ENCODE results near the gene PPP6R1. TPM values are rescaled to one million over a fixed set of nuclear protein-coding genes. Genes with fewer than 3 reads are reported as not detected.

The PPP6R1 gene
- total RNA-seq, 1 donor from 2014 or later: 220 TPM

DNA sequence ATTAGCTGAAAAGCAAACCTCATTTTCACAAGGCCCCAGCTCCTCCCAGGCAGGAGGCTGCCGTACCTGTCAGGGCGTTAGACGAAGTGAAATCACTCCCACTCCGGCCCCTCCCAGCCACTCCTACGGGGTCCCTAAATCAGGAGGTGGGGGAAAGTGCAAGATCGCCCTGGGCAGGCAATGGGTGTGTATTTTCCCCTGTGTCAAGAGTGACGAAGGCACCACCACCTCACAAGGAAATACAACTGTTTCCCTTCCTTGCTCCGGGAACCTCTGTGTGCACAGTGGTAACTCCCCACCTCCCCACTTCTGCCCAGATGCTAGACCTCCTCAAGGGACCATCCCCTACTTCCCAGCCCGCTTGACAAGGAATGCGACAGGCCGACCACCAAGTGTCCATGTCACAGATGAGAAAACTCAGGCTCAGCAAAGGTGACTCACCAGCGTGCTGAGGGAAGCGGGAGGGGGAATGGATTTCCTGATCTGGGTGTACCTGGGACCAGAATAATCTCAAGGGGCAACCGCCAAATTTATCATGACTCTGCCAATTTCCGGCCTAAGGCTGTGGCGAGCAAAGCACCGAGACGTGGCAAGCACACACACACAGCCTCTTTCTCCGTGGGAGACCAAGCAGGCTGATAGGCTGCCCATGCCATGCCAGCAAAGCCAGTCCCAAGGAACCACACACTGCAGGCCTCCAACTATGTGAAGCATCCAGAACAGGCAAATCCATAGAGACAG lies 7.3 kb downstream of the PPP6R1 start:
- CTCF ChIA-PET: interaction anchor here (0.6 to 1.7 kb wide), 5 partner anchors 50 to 133 kb away, joined by 3 to 6 read pairs (median 4); partner anchors contain the start of genes KMT5C and TMEM238
- Mint-ChIP-seq H3K27ac (peak overlapping the region; percentile 100), H3K4me1 (peaks cover 91% of the 10 kb centered on the region), H3K9me3 (no peaks in the 10 kb centered on the region), H3K36me3 (ENCODE audit: low read depth) (peaks cover 29% of the 10 kb centered on the region), H3K4me3 (peak overlapping the region; percentile 83), H3K27me3 (no peaks in the 10 kb centered on the region)
- TF ChIP-seq, protein P1, sequence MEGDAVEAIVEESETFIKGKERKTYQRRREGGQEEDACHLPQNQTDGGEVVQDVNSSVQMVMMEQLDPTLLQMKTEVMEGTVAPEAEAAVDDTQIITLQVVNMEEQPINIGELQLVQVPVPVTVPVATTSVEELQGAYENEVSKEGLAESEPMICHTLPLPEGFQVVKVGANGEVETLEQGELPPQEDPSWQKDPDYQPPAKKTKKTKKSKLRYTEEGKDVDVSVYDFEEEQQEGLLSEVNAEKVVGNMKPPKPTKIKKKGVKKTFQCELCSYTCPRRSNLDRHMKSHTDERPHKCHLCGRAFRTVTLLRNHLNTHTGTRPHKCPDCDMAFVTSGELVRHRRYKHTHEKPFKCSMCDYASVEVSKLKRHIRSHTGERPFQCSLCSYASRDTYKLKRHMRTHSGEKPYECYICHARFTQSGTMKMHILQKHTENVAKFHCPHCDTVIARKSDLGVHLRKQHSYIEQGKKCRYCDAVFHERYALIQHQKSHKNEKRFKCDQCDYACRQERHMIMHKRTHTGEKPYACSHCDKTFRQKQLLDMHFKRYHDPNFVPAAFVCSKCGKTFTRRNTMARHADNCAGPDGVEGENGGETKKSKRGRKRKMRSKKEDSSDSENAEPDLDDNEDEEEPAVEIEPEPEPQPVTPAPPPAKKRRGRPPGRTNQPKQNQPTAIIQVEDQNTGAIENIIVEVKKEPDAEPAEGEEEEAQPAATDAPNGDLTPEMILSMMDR (IDR thresholded peaks at IDR 0.05): no peak
- intact Hi-C loops (cut with micrococcal nuclease): loop anchor here (5.0 to 10.0 kb wide), 3 partner anchors 34 to 391 kb away; partner anchors contain the start of genes ZNF524, ZNF580, ZNF581 and ZNF865
- POLR2A ChIA-PET: interaction anchor here (0.7 to 12.3 kb wide), 6 partner anchors 8 to 396 kb away, joined by 3 to 277 read pairs (median 4); partner anchors contain the start of genes BRSK1, CCDC106, HSPBP1 and PPP6R1
- peak; percentile 39 for DNase-seq
- peak; percentile 18 for ATAC-seq (ENCODE audit: low read depth)

DNA sequence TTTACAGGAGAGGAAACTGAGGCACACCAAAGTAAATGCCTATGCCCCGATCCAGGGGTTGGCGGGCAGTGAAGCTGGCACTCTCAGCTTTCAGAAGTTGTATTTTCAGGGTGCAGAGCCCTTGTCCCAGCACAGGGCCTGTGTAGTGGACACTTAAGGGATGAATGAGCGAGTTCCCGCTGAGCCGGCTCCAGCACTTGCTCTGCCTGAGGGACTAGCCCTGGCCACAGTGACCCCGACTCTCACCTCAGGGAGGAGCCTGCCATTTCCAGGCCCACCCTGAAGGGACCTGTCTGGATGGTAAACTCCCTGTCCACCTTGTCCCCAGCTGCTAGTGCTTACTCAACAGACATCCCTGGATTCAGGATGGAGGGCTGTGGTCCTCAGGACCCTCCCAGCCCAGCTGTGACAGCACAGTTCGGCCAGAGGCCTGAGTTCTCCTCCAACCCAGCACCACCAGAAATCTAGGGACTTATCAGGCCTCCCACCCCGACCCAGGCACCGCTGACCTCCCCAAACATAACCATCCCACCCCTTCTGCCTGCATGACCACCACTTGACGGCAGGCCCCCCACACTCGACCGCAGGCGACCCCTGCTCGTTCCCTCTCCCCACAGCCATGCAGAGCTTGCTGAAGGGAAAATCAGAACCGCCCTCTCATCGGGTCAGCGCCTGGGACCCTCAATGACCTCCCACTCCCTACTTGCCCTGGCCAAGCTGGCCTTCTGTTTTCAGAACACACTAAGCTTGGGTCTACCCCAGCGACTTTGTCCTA lies 8.4 kb downstream of the PPP6R1 start:
- intact Hi-C loops (cut with micrococcal nuclease): loop anchor here (5.0 to 10.0 kb wide), 3 partner anchors 33 to 392 kb away; partner anchors contain the start of genes ZNF524, ZNF580, ZNF581 and ZNF865
- ChIA-PET POLR2A (interaction anchor here (1.0 to 12.3 kb wide), 5 partner anchors 9 to 38 kb away, joined by 3 to 277 read pairs (median 5); partner anchors contain the start of genes BRSK1, HSPBP1 and PPP6R1), CTCF (interaction anchor here (1.1 to 1.7 kb wide), 3 partner anchors 51 to 134 kb away, joined by 3 to 6 read pairs (median 4); partner anchors contain the start of genes KMT5C and TMEM238)

DNA sequence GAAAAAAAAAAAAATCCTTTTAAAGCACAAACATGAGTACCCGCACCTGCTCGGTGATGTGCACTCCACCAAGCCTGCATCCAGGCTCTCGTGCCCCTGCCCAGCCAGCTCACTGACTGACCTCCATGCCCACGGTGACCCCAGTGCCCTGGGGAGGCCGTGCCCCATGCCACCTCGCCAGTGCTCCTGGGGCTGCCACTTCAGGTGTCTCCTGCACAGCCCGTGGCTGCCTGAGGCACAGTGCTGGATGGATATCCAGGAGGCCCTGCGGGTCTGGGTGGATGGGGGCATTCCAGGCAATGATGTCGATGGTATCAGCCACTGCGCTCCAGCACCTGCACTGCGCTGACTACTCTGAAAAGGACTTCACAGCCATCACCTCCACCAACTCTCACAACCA lies 9.0 kb downstream of the PPP6R1 start:
- ATAC-seq (ENCODE audit: low read depth): no peak
- no peaks in the 10 kb centered on the region for H3K27me3 Mint-ChIP-seq

More for the DNA sequence above, 8.4 kb downstream of the PPP6R1 start:
- DNase-seq: no peak
- no peaks in the 10 kb centered on the region for H3K9me3 Mint-ChIP-seq
- peaks cover 80% of the 10 kb centered on the region for H3K4me1 Mint-ChIP-seq
- TF ChIP-seq, protein P1 (IDR thresholded peaks at IDR 0.05): no peak
- peak overlapping the region; percentile 100 for H3K27ac Mint-ChIP-seq
- ATAC-seq (ENCODE audit: low read depth): no peak
- no peaks in the 10 kb centered on the region for H3K27me3 Mint-ChIP-seq
- peaks cover 32% of the 10 kb centered on the region for H3K36me3 Mint-ChIP-seq (ENCODE audit: low read depth)
- H3K4me3 Mint-ChIP-seq: peak overlapping the region; percentile 83

DNA sequence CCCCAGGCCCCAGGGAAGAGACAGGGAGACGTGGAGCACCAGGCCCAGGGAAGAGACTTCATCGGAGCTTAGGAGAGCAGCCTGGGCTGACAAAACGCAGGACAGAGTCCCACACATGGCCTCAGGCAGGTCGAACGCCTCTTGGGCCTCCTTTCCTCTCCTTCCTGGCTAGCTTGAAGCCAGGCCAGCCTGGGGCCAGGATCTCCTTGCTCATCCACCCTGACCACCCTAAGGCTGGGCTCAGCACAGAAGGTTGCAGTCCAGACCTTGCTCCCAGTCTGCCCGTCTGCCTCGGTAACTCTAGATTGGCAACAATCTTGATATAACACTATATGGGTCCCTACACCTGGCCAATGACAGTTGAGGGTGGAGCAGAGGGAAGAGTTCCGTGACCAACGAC lies 10.1 kb downstream of the PPP6R1 start:
- Mint-ChIP-seq H3K4me1 (peaks cover 66% of the 10 kb centered on the region), H3K36me3 (ENCODE audit: low read depth) (peaks cover 44% of the 10 kb centered on the region), H3K4me3 (peak overlapping the region; percentile 28), H3K9me3 (no peaks in the 10 kb centered on the region), H3K27ac (peak overlapping the region; percentile 50), H3K27me3 (no peaks in the 10 kb centered on the region)
- ChIA-PET CTCF (no interaction called here), POLR2A (interaction anchor here (1.0 kb wide), 1 partner anchor 158 kb away, joined by 3 read pairs; no protein-coding TSS in a partner anchor)
- TF ChIP-seq, protein P1 (IDR thresholded peaks at IDR 0.05): no peak
- DNase-seq (no peak), ATAC-seq (ENCODE audit: low read depth) (no peak)
- intact Hi-C loops (cut with micrococcal nuclease): no loop called here

More for the DNA sequence above, 9.0 kb downstream of the PPP6R1 start:
- no peak overlapping the region for H3K4me3 Mint-ChIP-seq
- TF ChIP-seq, protein P1 (IDR thresholded peaks at IDR 0.05): no peak
- peaks cover 74% of the 10 kb centered on the region for H3K4me1 Mint-ChIP-seq
- POLR2A ChIA-PET: interaction anchor here (2.0 kb wide), 1 partner anchor 10 kb away, joined by 10 read pairs; the partner anchor contains the start of gene PPP6R1
- DNase-seq: no peak
- CTCF ChIA-PET: interaction anchor here (1.7 kb wide), 1 partner anchor 51 kb away, joined by 4 read pairs; no protein-coding TSS in a partner anchor
- peaks cover 36% of the 10 kb centered on the region for H3K36me3 Mint-ChIP-seq (ENCODE audit: low read depth)
- H3K27ac Mint-ChIP-seq: peak overlapping the region; percentile 7
- intact Hi-C loops (cut with micrococcal nuclease): loop anchor here (5.0 to 10.0 kb wide), 3 partner anchors 33 to 392 kb away; partner anchors contain the start of genes ZNF524, ZNF580, ZNF581 and ZNF865
- H3K9me3 Mint-ChIP-seq: no peaks in the 10 kb centered on the region

All from activated B cell treated with CpG ODN at 0.5 μM for 24 hours (primary cell).